DMS 273 (cell line): ENCODE results near the gene YKT6.
"Not testable (repeated sequence)": the region's sequence is repeated elsewhere in the genome, so short reads cannot be mapped to it uniquely, and the experiment has no call there.

Experiments used
- DNase-seq: peaks from one replicate; lab custom pipeline; 2025; ENCODE audit not compliant: unreplicated experiment; lab: John Stamatoyannopoulos, UW

YKT6 gene

GRCh38 chr7:44171901-44172300 is 28.9 kb upstream of the YKT6 start:
- DNase-seq = not testable (repeated sequence)

DNA sequence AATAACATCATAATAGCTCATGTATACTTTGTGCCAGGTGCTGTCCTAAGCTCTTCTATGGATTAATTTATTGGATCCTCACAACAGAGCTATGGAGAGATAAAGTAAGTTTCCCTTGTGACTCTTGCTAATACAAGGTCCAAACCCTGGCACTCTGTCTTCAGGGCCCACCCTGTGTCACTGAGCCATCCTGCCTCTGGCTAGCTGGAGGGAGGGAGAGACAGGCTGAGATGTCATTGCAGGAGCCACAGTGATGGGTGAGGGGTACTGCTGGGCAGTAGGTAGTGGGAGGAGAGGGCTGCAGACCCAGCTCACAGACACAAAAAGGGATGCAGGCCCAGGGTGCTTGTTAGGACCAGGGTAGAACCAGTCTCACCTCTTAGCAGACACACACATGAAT is 28.4 kb upstream of the YKT6 start:
- no peak for DNase-seq

GRCh38 chr7:44172803-44173424 is 27.9 kb upstream of the YKT6 start:
- DNase-seq = peak; percentile 62

- no peak for DNase-seq
These were observed 26.7 kb upstream of the YKT6 start for GRCh38 chr7:44173911-44174693.

DNA sequence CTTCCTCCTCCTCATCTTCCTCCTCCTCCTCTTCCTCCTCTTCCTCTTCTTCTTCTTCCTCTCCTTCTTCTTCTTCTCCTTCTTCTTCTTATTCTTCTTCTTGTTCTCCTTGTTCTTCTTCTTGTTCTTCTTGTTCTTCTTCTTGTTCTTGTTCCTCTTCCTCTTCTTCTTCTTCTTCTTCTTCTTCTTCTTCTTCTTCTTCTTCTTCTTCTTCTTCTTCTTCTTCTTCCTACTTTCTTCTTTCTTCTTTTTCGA is 26.2 kb upstream of the YKT6 start:
- DNase-seq = not testable (repeated sequence)

DNA sequence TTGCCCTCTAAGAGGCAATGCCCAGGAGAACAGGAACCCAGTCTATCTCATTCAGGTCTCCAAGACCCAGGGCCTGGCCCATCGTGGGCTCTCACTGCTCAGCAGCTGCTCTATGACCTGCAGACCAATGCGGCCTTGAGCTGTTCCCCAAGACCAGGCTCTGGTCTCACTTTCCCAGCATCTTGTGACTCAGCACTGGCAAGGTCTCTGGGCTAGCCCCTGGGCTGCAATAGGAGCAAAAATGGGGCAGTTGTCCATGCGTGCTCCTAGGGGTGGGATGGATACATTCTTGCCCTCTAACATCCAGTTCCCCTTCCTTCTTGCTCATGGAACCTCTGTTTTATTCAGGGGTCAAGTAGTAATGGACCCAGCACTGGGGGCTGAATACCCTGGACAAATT is 25.0 kb upstream of the YKT6 start:
- DNase-seq = no peak

DNA sequence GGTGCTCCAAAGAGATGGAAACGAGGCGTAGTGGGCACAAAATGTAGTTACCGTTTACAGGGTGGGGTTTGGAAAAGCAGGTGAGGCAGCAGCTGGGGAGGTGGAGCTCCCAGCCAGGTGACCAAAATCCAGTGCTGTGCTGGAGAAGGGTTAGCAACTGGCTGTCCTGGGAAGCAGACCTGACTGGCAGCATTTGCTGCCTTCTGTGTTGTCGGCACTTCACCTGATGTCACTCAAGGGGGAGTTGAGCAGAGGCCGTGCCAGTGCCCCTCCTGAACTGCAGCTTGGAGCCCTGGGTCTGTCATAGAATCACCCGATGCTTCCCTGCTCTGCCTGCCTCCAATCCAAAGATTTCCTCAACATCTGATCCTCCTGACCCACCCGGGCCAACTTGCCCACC is 24.3 kb upstream of the YKT6 start:
- no peak for DNase-seq

- DNase-seq = peak; percentile 60
These were observed 23.1 kb upstream of the YKT6 start for GRCh38 chr7:44177570-44178131.

- DNase-seq = no peak
These were observed 20.1 kb upstream of the YKT6 start for GRCh38 chr7:44180631-44181030.

- peak; percentile 36 for DNase-seq
These were observed 18.0 kb upstream of the YKT6 start for GRCh38 chr7:44182827-44183226.

DNA sequence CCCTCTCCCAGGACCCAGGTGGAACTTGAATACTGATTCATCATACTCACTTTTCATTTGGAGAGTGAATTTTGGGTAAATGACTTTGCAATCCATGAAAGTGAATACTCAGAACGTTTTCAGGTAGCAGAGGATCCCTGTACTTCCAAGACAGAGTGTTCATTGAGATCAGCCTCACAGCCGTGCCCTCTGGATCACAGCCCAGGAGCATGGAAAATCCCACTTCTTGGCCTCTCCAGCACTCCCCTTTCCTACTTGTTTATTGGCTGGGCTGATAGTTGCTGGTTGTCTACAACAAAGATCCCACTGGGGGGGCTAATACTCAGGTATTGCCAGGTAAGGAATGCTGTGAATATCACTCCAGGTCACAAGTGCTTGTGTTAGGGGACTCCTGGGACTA is 17.4 kb upstream of the YKT6 start:
- DNase-seq = no peak

- DNase-seq = peak; percentile 31
These were observed 16.4 kb upstream of the YKT6 start for GRCh38 chr7:44184206-44184872.

DNA sequence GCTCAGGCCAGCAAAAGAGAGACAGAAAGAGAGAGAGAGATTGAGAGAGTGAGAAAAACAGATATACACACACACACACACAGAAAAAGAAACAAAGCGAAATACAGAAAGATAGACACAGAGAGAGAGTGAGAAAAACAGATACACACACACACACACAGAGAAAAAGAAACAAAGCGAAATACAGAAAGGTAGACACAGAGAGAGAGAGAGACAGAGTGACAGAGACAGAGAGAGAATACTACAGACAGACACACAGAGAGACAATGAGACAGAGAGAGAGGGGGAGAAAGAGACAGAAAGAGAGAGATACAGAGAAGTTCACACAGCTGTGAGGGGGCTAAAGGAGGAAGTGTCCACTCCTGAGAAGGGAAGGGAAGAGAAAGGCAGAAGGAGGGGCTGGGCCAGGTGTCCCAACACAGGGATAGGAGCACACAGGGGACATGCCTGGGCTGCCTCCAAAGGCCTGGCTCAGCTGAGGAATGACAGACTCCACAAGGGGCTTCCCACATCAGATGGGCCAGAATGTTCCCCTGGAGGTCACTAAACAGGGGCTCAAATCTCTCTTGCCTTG is 15.8 kb upstream of the YKT6 start:
- DNase-seq = no peak

- DNase-seq = no peak
These were observed 15.0 kb upstream of the YKT6 start for GRCh38 chr7:44185729-44186128.

DNA sequence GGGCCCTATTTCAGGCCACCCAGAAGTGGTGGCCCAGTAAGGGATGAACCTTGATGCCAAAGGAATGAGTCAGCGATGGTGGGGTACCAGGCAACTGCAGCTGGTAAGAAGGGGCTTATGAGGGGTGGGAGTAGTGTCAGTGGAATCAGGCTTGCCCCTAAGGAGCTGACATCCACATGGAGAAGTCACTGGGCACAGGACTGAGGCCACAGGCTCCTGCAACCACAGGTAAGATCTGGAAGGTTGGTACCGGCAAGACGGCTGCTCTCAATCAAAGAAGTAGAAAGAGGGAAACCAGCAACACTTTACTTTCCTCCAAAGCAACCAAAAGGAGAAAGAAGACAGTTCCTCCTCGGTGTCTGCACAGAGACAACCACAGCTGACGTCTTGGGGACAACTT is 14.0 kb upstream of the YKT6 start:
- DNase-seq = no peak

DNA sequence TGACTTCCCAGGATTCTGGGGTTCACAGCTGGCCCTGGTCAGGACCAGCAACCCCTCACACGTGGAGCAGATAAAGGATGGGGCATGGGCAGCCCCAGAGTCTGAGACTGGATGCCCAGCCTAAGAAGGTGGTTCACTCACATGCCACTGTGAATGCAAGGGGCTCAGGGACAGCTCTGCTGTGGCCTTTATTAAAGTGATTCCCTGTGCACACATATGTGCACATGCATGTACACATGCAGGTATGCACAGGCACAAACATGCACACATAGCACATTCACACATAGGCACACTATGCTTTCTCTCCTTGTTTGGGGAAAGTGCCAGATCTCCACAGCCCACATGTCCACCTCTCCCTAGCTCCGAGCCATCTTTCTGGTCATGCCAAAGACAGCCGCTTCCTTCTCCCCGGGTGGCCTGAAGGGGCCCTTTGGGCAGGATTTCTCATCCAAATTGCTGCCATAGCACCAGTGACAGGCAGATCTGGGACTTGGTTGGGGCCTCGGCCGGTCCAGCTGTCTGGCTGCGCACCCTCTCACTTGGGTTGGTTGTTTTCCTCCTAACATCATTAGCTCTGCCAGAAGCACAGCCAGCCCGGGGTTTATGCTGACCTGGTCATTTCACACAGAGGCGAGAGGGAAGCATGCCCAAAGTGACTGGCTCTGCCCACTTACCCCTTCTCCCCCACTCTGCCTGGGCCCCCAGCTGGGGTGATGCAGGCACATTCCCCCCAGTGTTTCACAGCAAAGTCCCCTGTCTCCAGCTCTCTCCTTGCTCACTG is 13.0 kb upstream of the YKT6 start:
- DNase-seq = no peak

DNA sequence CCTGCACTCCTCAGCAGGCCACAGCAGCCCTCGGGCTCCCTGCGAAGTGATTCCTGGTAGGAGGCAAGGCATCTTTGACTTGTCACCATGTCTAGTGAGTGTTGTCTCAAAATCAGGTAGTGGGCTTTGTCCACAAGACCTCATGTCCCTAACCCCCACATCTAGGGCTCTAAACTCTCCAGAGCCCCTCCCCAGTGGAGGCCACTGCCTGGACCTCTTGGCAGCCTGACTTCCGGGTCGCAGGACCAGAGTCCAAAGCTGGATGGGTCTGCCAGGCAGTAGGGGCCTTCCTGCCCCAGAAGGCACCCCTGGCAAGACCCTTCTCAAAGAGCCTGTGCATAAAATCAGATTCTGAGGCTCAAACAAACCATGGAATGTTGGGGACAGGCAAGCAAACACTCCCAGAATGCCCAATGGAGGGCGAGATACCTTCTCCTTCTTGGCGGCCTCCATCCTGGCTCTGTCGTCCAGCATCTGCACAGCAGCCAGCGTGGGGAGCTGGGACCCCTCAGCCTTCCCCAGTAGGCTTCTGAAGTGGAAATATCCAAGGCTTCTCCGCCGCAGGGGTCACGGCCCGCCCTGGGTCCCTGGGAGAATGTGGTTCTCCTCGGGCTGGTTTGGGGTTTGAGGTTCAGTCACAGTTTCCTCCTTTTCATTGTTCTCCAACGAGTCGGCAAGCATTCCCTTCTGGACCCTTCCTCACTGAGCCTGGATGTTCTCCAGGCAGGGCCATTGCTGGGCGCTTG is 12.1 kb upstream of the YKT6 start:
- no peak for DNase-seq

- DNase-seq = no peak
These were observed 11.3 kb upstream of the YKT6 start, which contains the start of gene GCK for GRCh38 chr7:44189286-44189992. Gene GCK, minus strand, starts transcription at chr7:44189439. Its CDS starts 486 bp downstream, at chr7:44188953.

- DNase-seq = no peak
These were observed 10.5 kb upstream of the YKT6 start for GRCh38 chr7:44189993-44190872.
